ENCODE results near the gene NUP42.
"Not testable (repeated sequence)": the region's sequence is repeated elsewhere in the genome, so short reads cannot be mapped to it uniquely, and the experiment has no call there.

Gene NUP42

GRCh38 chr7:23205909-23206767, 24.3 kb downstream of the NUP42 start:
- no peak for DNase-seq

- no peak for DNase-seq
Observed at GRCh38 chr7:23207021-23207420, 25.2 kb downstream of the NUP42 start.

GRCh38 chr7:23207884-23208283, 26.0 kb downstream of the NUP42 start:
- no peak for DNase-seq

- no peak for DNase-seq
Observed at GRCh38 chr7:23208316-23208715, 26.5 kb downstream of the NUP42 start.

GRCh38 chr7:23210506-23210905, 28.7 kb downstream of the NUP42 start:
- DNase-seq = no peak

GRCh38 chr7:23211589-23211988, 29.7 kb downstream of the NUP42 start:
- no peak for DNase-seq

- DNase-seq = no peak
Observed at GRCh38 chr7:23212395-23212794, 30.5 kb downstream of the NUP42 start.

GRCh38 chr7:23212841-23213240, 31.0 kb downstream of the NUP42 start:
- no peak for DNase-seq

- no peak for DNase-seq
Observed at GRCh38 chr7:23213755-23214154, 31.9 kb downstream of the NUP42 start.

GRCh38 chr7:23214423-23214822, 32.6 kb downstream of the NUP42 start:
- DNase-seq = no peak

- DNase-seq = no peak
Observed at GRCh38 chr7:23214938-23215337, 33.1 kb downstream of the NUP42 start.

GRCh38 chr7:23216021-23216420, 34.2 kb downstream of the NUP42 start:
- no peak for DNase-seq

GRCh38 chr7:23218196-23218595, 36.3 kb downstream of the NUP42 start:
- no peak for DNase-seq

GRCh38 chr7:23220690-23221305, 39.0 kb downstream of the NUP42 start:
- DNase-seq = no peak

GRCh38 chr7:23222439-23223030, 40.7 kb downstream of the NUP42 start:
- no peak for DNase-seq

- not testable (repeated sequence) for DNase-seq
Observed at GRCh38 chr7:23224364-23224763, 42.5 kb downstream of the NUP42 start.

- no peak for DNase-seq
Observed at GRCh38 chr7:23226844-23227450, 45.1 kb downstream of the NUP42 start.

GRCh38 chr7:23228412-23228811, 46.6 kb downstream of the NUP42 start:
- no peak for DNase-seq

- DNase-seq = no peak
Observed at GRCh38 chr7:23230641-23231101, 48.8 kb downstream of the NUP42 start.

GRCh38 chr7:23232966-23233365, 51.1 kb downstream of the NUP42 start:
- DNase-seq = no peak

GRCh38 chr7:23234569-23235296, 52.9 kb downstream of the NUP42 start:
- no peak for DNase-seq

- DNase-seq = no peak
Observed at GRCh38 chr7:23235813-23236221, 54.0 kb downstream of the NUP42 start.

GRCh38 chr7:23237000-23237399, 55.2 kb downstream of the NUP42 start:
- no peak for DNase-seq

Measured in activated CD4-positive, alpha-beta T cell treated with anti-CD3 and anti-CD28 coated beads, Interleukin-2, amount 50 U/mL, for 16 hours (primary cell).